ENCODE data around the gene TTC28. TPM values are rescaled to one million over a fixed set of nuclear protein-coding genes. Genes with fewer than 3 reads are reported as not detected.
"Not testable (repeated sequence)": the region's sequence is repeated elsewhere in the genome, so short reads cannot be mapped to it uniquely, and the experiment has no call there.

The TTC28 gene
- total RNA-seq, 4 donors from 2014 or later: 35.1 to 138 (median 50.8) TPM

DNA sequence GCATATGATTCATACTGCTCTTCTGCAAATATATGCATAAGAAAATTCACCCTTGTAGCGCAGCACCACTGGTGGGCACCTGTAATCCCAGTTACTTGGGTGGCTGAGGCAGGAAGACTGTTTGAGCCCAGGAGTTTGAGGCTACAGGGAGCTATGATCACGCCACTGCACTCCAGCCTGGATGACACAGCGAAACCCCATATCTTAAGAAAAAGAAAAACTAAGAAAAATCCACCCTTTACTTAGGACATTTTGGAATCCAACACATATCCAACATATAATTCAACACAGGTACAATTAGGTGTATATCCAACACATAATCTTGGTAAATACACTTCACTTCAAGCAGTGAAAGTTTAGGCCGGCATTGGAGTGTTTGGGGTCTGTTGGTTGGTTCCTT lies 505.1 kb downstream of the TTC28 start:
- Histone ChIP-seq H3K9me3 (no peaks in the 10 kb centered on the region), H3K4me3 (no peak overlapping the region), H3K27me3 (no peaks in the 10 kb centered on the region), H3K27ac (no peak overlapping the region), H3K4me1 (peaks cover 0 to 20% (median 0%) of the 10 kb centered on the region in 3 donors), H3K36me3 (no peaks in the 10 kb centered on the region)
- WGBS, 2 donors (ENCODE audit: low coverage in 1 of 2): 100% methylated on average over 3 to 4 of the region's 4 CpGs
- ATAC-seq: no peak
- TF ChIP-seq POLR2A (IDR thresholded peaks at IDR 0.05): no peak
- TF ChIP-seq EP300 (IDR thresholded peaks at IDR 0.05): no peak
- TF ChIP-seq, protein P1, sequence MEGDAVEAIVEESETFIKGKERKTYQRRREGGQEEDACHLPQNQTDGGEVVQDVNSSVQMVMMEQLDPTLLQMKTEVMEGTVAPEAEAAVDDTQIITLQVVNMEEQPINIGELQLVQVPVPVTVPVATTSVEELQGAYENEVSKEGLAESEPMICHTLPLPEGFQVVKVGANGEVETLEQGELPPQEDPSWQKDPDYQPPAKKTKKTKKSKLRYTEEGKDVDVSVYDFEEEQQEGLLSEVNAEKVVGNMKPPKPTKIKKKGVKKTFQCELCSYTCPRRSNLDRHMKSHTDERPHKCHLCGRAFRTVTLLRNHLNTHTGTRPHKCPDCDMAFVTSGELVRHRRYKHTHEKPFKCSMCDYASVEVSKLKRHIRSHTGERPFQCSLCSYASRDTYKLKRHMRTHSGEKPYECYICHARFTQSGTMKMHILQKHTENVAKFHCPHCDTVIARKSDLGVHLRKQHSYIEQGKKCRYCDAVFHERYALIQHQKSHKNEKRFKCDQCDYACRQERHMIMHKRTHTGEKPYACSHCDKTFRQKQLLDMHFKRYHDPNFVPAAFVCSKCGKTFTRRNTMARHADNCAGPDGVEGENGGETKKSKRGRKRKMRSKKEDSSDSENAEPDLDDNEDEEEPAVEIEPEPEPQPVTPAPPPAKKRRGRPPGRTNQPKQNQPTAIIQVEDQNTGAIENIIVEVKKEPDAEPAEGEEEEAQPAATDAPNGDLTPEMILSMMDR (IDR thresholded peaks at IDR 0.05): no peak
- no peak for TF ChIP-seq POLR2AphosphoS5 (IDR thresholded peaks at IDR 0.05)

DNA sequence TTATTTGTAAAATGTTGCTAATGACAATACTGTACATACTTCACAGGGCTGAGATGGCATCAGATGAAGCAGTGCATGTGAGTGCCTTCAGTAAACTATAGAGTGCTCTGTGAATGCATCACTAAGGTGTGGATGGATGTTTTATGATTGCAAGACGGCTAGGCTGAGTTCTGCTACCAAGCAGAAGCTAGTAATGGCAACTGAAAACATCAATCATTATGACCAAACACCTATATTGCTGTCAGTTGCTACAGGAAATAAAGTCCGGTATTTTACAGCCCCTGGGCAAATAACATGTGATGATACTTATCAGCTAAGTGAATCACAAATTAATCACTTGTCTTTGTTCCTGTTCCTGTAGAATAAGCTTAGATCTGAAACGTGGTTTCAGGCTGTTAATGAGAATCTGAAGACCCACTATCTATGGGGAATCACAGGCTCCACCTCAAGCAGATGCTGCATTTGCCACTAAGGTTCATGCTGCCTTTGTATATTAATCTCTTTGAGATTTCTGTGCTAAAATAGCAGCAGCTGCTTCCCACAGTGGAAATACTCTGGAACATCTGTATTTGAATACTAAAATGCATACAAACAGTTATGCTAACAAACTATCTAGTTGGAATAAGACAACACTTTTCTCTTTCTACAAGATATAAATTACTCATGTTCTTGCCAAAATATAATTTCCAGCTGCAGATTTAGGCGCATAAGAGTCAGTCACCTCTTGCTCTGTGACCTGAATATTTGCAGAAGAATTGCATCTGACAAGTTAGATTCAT lies 506.6 kb downstream of the TTC28 start:
- Histone ChIP-seq H3K27me3 (no peaks in the 10 kb centered on the region), H3K27ac (no peak overlapping the region), H3K9me3 (no peaks in the 10 kb centered on the region), H3K4me3 (no peak overlapping the region), H3K36me3 (no peaks in the 10 kb centered on the region), H3K4me1 (peaks cover 0 to 20% (median 0%) of the 10 kb centered on the region in 3 donors)
- WGBS, 2 donors (ENCODE audit: low coverage in 1 of 2): 49 to 63% methylated on average over 3 to 4 of the region's 4 CpGs
- no peak for ATAC-seq
- TF ChIP-seq, protein P1 (IDR thresholded peaks at IDR 0.05): no peak
- no peak for TF ChIP-seq EP300 (IDR thresholded peaks at IDR 0.05)
- no peak for TF ChIP-seq POLR2A (IDR thresholded peaks at IDR 0.05)
- no peak for TF ChIP-seq POLR2AphosphoS5 (IDR thresholded peaks at IDR 0.05)

- no peak overlapping the region for H3K27ac ChIP-seq
- no peaks in the 10 kb centered on the region for H3K9me3 ChIP-seq
These were observed 507.9 kb downstream of the TTC28 start for GRCh38 chr22:28171712-28172111.

DNA sequence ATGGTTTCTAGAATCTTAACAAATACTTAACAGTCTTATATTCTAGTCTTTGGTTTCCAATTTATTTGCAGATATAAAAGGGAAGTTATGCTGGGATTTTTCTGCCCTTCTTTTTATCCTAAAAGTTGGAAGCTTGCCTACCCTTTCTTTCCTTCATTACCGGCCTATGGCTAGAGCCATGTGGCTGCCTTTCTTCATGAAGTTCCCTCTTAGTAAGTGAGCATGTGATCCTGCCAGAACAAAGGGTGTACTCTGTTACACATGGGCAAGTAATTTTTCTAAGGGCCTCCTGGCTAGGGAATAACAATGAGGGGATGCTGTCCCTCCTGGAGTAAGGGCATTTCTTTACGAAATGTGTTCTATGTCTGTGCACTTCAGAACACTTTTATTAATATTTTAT lies 508.5 kb downstream of the TTC28 start:
- no peak overlapping the region for H3K27ac ChIP-seq
- ATAC-seq: no peak
- no peaks in the 10 kb centered on the region for H3K27me3 ChIP-seq
- no peaks in the 10 kb centered on the region for H3K9me3 ChIP-seq
- no peaks in the 10 kb centered on the region for H3K36me3 ChIP-seq
- 51 to 54% methylated on average over 2 of the region's 2 CpGs for WGBS, 2 donors (ENCODE audit: low coverage in 1 of 2)
- H3K4me3 ChIP-seq: no peak overlapping the region
- no peak for TF ChIP-seq POLR2A (IDR thresholded peaks at IDR 0.05)
- no peak for TF ChIP-seq EP300 (IDR thresholded peaks at IDR 0.05)
- no peak for TF ChIP-seq POLR2AphosphoS5 (IDR thresholded peaks at IDR 0.05)
- TF ChIP-seq, protein P1 (IDR thresholded peaks at IDR 0.05): no peak
- peaks cover 0 to 20% (median 0%) of the 10 kb centered on the region in 3 donors for H3K4me1 ChIP-seq

More at GRCh38 chr22:28171712-28172111, 507.9 kb downstream of the TTC28 start:
- H3K4me1 ChIP-seq: peaks cover 0 to 20% (median 0%) of the 10 kb centered on the region in 3 donors
- no peaks in the 10 kb centered on the region for H3K36me3 ChIP-seq
- no peak overlapping the region for H3K4me3 ChIP-seq
- TF ChIP-seq POLR2A (IDR thresholded peaks at IDR 0.05) (no peak), EP300 (IDR thresholded peaks at IDR 0.05) (no peak), POLR2AphosphoS5 (IDR thresholded peaks at IDR 0.05) (no peak)
- TF ChIP-seq, protein P1 (IDR thresholded peaks at IDR 0.05): no peak
- no peak for ATAC-seq
- no peaks in the 10 kb centered on the region for H3K27me3 ChIP-seq

- H3K27ac ChIP-seq, H3K4me3 ChIP-seq, H3K9me3 ChIP-seq, H3K36me3 ChIP-seq, H3K27me3 ChIP-seq, ATAC-seq: not testable (repeated sequence)
- H3K4me1 ChIP-seq: peaks cover 0 to 20% (median 0%) of the 10 kb centered on the region in 3 donors
- 100% methylated on average over 1 to 2 of the region's 2 CpGs for WGBS, 2 donors (ENCODE audit: low coverage in 1 of 2)
These were observed 510.3 kb downstream of the TTC28 start for GRCh38 chr22:28169314-28169713.

Measured in gastroesophageal sphincter (tissue), 4 donors.